Neural cell (in vitro differentiated cells): ENCODE measurements around the gene TBL1X. TPM values are rescaled to one million over a fixed set of nuclear protein-coding genes. Genes with fewer than 3 reads are reported as not detected.

Experiments
- H2AFZ ChIP-seq: fragments of 200-600, 300-800 bp; sonication (generic), shearing (Covaris generic); 2 replicates; pipeline ENCODE4 v1.6.0; 2014; ENCODE audit warnings: low read depth, mild to moderate bottlenecking, antibody characterized with exemption, low read length, moderate library complexity
- H3F3A ChIP-seq: fragments of 200-600 bp; shearing (Covaris generic); 2 replicates; pipeline ENCODE4 v1.6.1; 2016; ENCODE audit warnings: mild to moderate bottlenecking, moderate library complexity, mixed read lengths, antibody characterized with exemption, low read length; ENCODE audit not compliant: insufficient read depth, poor library complexity, severe bottlenecking
- H3K27ac ChIP-seq: fragments of 200-600, 300-800 bp; sonication (generic), shearing (Covaris generic); 2 replicates; pipeline ENCODE4 v1.5.1; 2014; ENCODE audit warnings: mild to moderate bottlenecking, low read length, moderate library complexity
- H3K27me3 ChIP-seq: fragments of 300-800, 200-600 bp; sonication (generic), shearing (Covaris generic); 2 replicates; pipeline ENCODE4 v1.6.0; 2014; ENCODE audit warnings: mild to moderate bottlenecking, low read depth, low read length, moderate library complexity; ENCODE audit not compliant: insufficient read depth
- H3K36me3 ChIP-seq: fragments of 300-800, 200-600 bp; sonication (generic), shearing (Covaris generic); 2 replicates; pipeline ENCODE4 v1.5.1; 2014; ENCODE audit warnings: mild to moderate bottlenecking, antibody characterized with exemption, low read length, moderate library complexity; ENCODE audit not compliant: insufficient read depth
- H3K4me2 ChIP-seq: fragments of 300-800, 200-600 bp; sonication (generic), shearing (Covaris generic); 2 replicates; pipeline ENCODE4 v1.6.0; 2014; ENCODE audit warnings: mild to moderate bottlenecking, low read length
- H3K4me3 ChIP-seq: fragments of 300-800, 200-600 bp; sonication (generic), shearing (Covaris generic); 2 replicates; pipeline ENCODE4 v1.5.1; 2014; ENCODE audit warnings: mild to moderate bottlenecking, low read length, moderate library complexity
- H3K79me2 ChIP-seq: fragments of 200-600 bp; shearing (Covaris generic); replicated peaks from 2 replicates; pipeline ENCODE4 v1.6.0; 2014; ENCODE audit warnings: mild to moderate bottlenecking, low read length, moderate library complexity; ENCODE audit not compliant: insufficient read depth
- H3K9ac ChIP-seq: fragments of 300-800, 200-600 bp; sonication (generic), shearing (Covaris generic); 2 replicates; pipeline ENCODE4 v1.6.1; 2016; ENCODE audit warnings: mild to moderate bottlenecking, low read length, mixed read lengths
- H3K9me2 ChIP-seq: fragments of 200-600 bp; shearing (Covaris generic); 2 replicates; pipeline ENCODE4 v1.6.1; 2016; ENCODE audit warnings: mild to moderate bottlenecking, low read length, mixed read lengths; ENCODE audit not compliant: insufficient read depth
- H3K9me3 ChIP-seq: fragments of 200-600, 300-800 bp; sonication (generic), shearing (Covaris generic); 2 replicates; pipeline ENCODE4 v1.6.1; 2016; ENCODE audit warnings: mild to moderate bottlenecking, mixed run types, low read length, moderate library complexity, mixed read lengths
- H4K20me1 ChIP-seq: fragments of 200-600 bp; shearing (Covaris generic); 2 replicates; pipeline ENCODE4 v1.6.1; 2016; ENCODE audit warnings: mild to moderate bottlenecking, mixed run types; ENCODE audit not compliant: insufficient read depth
- EP300 ChIP-seq: fragments of 450-650 bp; conservative IDR thresholded peaks from 2 replicates; pipeline ENCODE4 v1.6.1; 2014; ENCODE audit warnings: antibody characterized with exemption, mild to moderate bottlenecking, moderate library complexity; ENCODE audit not compliant: poor library complexity, severe bottlenecking
- EZH2 ChIP-seq: fragments of 200-600, 300-800 bp; shearing (Covaris generic), sonication (generic); IDR thresholded peaks from 2 replicates; pipeline ENCODE4 v1.6.1; 2014; ENCODE audit warnings: antibody characterized with exemption, low read length, borderline replicate concordance, mild to moderate bottlenecking; ENCODE audit not compliant: insufficient read depth, poor library complexity, severe bottlenecking
- MXI1 ChIP-seq: fragments of 450-650 bp; conservative IDR thresholded peaks from 2 replicates; pipeline ENCODE4 v1.6.1; 2014; ENCODE audit warnings: antibody characterized with exemption, mild to moderate bottlenecking; ENCODE audit not compliant: poor library complexity, severe bottlenecking
- POLR2AphosphoS5 ChIP-seq: IDR thresholded peaks from 2 replicates; pipeline ENCODE4 v1.6.1; 2012
- RAD21 ChIP-seq: fragments of 450-650 bp; conservative IDR thresholded peaks from 2 replicates; pipeline ENCODE4 v1.6.1; 2014; ENCODE audit warnings: antibody characterized with exemption, mild to moderate bottlenecking, moderate library complexity
- SMC3 ChIP-seq: fragments of 450-650 bp; conservative IDR thresholded peaks from 2 replicates; pipeline ENCODE4 v1.6.1; 2014; ENCODE audit warnings: antibody characterized with exemption, mild to moderate bottlenecking, moderate library complexity; ENCODE audit not compliant: poor library complexity
- TAF1 ChIP-seq: IDR thresholded peaks from 2 replicates; pipeline ENCODE4 v1.6.1; 2012; ENCODE audit warnings: low read depth
- polyA plus RNA-seq: library from polyadenylated mRNA; depleted of rRNA; stranded (reverse); fragments of >200 nt; gene quantifications from 2 replicates; pipeline ENCODE4 v1.2.3, GENCODE V29; 2014
- TF ChIP-seq, protein P1 (sequence below): fragments of 450-650 bp; IDR thresholded peaks from 2 replicates; pipeline ENCODE4 v1.5.1; 2014; ENCODE audit warnings: antibody characterized with exemption, mild to moderate bottlenecking, moderate library complexity; ENCODE audit not compliant: poor library complexity, severe bottlenecking
- TF ChIP-seq, protein P2 (sequence below): IDR thresholded peaks from 2 replicates; pipeline ENCODE4 v1.6.1; 2012; ENCODE audit warnings: borderline replicate concordance

Gene TBL1X
- polyA plus RNA-seq, 1 donor from 2014 or later, result 2.2 TPM

DNA sequence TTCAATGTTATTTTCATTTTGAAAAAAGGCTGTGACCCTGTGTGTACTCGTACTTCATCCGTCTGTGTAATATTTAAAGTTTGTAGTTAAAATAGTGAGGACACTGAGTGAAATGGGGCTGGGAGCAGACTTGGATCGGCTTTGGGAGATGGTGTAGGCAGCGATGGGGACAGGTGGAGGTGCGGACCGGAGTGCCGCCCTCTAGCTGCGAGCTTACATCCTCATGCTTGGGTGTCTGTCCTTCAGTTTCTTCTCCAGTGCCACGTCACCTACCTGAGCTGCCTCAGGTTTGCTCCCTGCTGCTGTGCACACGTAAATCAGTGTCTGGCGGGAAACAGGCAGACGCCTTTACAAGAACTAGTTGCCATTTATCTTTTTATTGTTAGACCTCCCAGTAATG is 154.7 kb downstream of the TBL1X start:
- Histone ChIP-seq H3K4me3 (no peak overlapping the region), H3K9me2 (no peaks in the 10 kb centered on the region), H3K4me2 (no peak overlapping the region), H3K9ac (no peak overlapping the region), H3K27me3 (no peaks in the 10 kb centered on the region), H2AFZ (no peak overlapping the region), H4K20me1 (no peaks in the 10 kb centered on the region), H3K79me2 (no peaks in the 10 kb centered on the region), H3F3A (no peaks in the 10 kb centered on the region), H3K9me3 (no peaks in the 10 kb centered on the region), H3K27ac (no peak overlapping the region), H3K36me3 (no peaks in the 10 kb centered on the region)
- TF ChIP-seq MXI1 (no peak), EP300 (no peak), POLR2AphosphoS5 (no peak), RAD21 (no peak), SMC3 (no peak), EZH2 (no peak), TAF1 (no peak)
- TF ChIP-seq, protein P1, sequence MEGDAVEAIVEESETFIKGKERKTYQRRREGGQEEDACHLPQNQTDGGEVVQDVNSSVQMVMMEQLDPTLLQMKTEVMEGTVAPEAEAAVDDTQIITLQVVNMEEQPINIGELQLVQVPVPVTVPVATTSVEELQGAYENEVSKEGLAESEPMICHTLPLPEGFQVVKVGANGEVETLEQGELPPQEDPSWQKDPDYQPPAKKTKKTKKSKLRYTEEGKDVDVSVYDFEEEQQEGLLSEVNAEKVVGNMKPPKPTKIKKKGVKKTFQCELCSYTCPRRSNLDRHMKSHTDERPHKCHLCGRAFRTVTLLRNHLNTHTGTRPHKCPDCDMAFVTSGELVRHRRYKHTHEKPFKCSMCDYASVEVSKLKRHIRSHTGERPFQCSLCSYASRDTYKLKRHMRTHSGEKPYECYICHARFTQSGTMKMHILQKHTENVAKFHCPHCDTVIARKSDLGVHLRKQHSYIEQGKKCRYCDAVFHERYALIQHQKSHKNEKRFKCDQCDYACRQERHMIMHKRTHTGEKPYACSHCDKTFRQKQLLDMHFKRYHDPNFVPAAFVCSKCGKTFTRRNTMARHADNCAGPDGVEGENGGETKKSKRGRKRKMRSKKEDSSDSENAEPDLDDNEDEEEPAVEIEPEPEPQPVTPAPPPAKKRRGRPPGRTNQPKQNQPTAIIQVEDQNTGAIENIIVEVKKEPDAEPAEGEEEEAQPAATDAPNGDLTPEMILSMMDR, result no peak
- TF ChIP-seq, protein P2, sequence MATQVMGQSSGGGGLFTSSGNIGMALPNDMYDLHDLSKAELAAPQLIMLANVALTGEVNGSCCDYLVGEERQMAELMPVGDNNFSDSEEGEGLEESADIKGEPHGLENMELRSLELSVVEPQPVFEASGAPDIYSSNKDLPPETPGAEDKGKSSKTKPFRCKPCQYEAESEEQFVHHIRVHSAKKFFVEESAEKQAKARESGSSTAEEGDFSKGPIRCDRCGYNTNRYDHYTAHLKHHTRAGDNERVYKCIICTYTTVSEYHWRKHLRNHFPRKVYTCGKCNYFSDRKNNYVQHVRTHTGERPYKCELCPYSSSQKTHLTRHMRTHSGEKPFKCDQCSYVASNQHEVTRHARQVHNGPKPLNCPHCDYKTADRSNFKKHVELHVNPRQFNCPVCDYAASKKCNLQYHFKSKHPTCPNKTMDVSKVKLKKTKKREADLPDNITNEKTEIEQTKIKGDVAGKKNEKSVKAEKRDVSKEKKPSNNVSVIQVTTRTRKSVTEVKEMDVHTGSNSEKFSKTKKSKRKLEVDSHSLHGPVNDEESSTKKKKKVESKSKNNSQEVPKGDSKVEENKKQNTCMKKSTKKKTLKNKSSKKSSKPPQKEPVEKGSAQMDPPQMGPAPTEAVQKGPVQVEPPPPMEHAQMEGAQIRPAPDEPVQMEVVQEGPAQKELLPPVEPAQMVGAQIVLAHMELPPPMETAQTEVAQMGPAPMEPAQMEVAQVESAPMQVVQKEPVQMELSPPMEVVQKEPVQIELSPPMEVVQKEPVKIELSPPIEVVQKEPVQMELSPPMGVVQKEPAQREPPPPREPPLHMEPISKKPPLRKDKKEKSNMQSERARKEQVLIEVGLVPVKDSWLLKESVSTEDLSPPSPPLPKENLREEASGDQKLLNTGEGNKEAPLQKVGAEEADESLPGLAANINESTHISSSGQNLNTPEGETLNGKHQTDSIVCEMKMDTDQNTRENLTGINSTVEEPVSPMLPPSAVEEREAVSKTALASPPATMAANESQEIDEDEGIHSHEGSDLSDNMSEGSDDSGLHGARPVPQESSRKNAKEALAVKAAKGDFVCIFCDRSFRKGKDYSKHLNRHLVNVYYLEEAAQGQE, result no peak

DNA sequence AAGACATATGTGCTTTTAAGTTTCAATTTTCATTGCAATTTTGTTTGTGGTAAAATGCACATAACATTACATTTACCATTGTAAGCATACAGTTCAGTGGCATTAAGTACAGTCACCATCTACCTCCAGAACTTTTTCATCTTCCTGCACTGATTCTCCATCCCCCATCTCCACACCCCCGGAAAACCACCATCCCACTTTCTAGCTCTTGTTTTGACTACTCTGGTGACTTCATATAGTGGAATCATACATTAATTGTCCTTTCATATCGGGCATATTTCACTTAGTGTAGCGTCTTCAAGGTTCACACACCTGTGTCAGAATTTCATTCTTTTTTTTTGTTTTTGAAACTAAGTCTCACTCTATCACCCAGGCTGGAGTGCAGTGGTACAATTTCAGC is 157.3 kb downstream of the TBL1X start:
- no peaks in the 10 kb centered on the region for H4K20me1 ChIP-seq
- no peak overlapping the region for H3K4me3 ChIP-seq
- H3K27me3 ChIP-seq, result no peaks in the 10 kb centered on the region
- H3K9me2 ChIP-seq, result no peaks in the 10 kb centered on the region
- no peaks in the 10 kb centered on the region for H3K36me3 ChIP-seq
- H2AFZ ChIP-seq, result no peak overlapping the region
- no peaks in the 10 kb centered on the region for H3K79me2 ChIP-seq
- H3K9ac ChIP-seq, result no peak overlapping the region
- TF ChIP-seq, protein P1, result no peak
- TF ChIP-seq TAF1 (no peak), EZH2 (no peak), RAD21 (no peak), EP300 (no peak), SMC3 (no peak), POLR2AphosphoS5 (no peak), MXI1 (no peak)
- TF ChIP-seq, protein P2, result no peak
- no peaks in the 10 kb centered on the region for H3F3A ChIP-seq
- H3K4me2 ChIP-seq, result no peak overlapping the region
- H3K27ac ChIP-seq, result no peak overlapping the region
- H3K9me3 ChIP-seq, result no peaks in the 10 kb centered on the region
